ENCODE results near the gene P4HA2. TPM values are rescaled to one million over a fixed set of nuclear protein-coding genes. Genes with fewer than 3 reads are reported as not detected.

Gene P4HA2
- total RNA-seq, 2 donors from 2014 or later: 60.5 to 65.4 TPM

GRCh38 chr5:132258102-132259068, 30.7 kb upstream of the P4HA2 start:
- DNase-seq (ENCODE audit: low spot score): peak; percentile 74
- Histone ChIP-seq H3K27me3 (no peaks in the 10 kb centered on the region), H3K4me1 (peaks cover 0 to 85% of the 10 kb centered on the region in 2 donors), H3K9me3 (no peaks in the 10 kb centered on the region), H3K4me3 (peak overlapping the region; percentile 68 to 72), H3K27ac (peak overlapping the region; percentile 93), H3K36me3 (peaks cover 3% of the 10 kb centered on the region)
- no peak for TF ChIP-seq CTCF (IDR thresholded peaks at IDR 0.05)

- H3K9me3 ChIP-seq: no peaks in the 10 kb centered on the region
- peaks cover under 1% of the 10 kb centered on the region for H3K36me3 ChIP-seq
- no peak for DNase-seq (ENCODE audit: low spot score)
- peak within 1 kb of the TSS; percentile 93 for H3K27ac ChIP-seq
- TF ChIP-seq CTCF (IDR thresholded peaks at IDR 0.05): no peak
- H3K4me3 ChIP-seq: peak within 1 kb of the TSS; percentile 68 to 72
- H3K27me3 ChIP-seq: no peaks in the 10 kb centered on the region
- peaks cover 0 to 76% of the 10 kb centered on the region in 2 donors for H3K4me1 ChIP-seq
These were observed 29.8 kb upstream of the P4HA2 start, which contains the start of gene PDLIM4 for GRCh38 chr5:132257131-132258101. PDLIM4 (plus strand) TSS chr5:132257696; CDS start chr5:132257735, 39 bp downstream.

GRCh38 chr5:132256783-132257130, 29.1 kb upstream of the P4HA2 start:
- peak overlapping the region in 1 of 2 donors; percentile 68 for H3K4me3 ChIP-seq
- TF ChIP-seq CTCF (IDR thresholded peaks at IDR 0.05): no peak

GRCh38 chr5:132256086-132256782, 28.6 kb upstream of the P4HA2 start:
- TF ChIP-seq CTCF (IDR thresholded peaks at IDR 0.05): no peak
- Histone ChIP-seq H3K9me3 (no peaks in the 10 kb centered on the region), H3K27me3 (no peaks in the 10 kb centered on the region), H3K4me1 (peaks cover 0 to 64% of the 10 kb centered on the region in 2 donors), H3K4me3 (no peak overlapping the region), H3K27ac (no peak overlapping the region), H3K36me3 (no peaks in the 10 kb centered on the region)
- no peak for DNase-seq (ENCODE audit: low spot score)

More at GRCh38 chr5:132256783-132257130, 29.1 kb upstream of the P4HA2 start:
- Histone ChIP-seq H3K27me3 (no peaks in the 10 kb centered on the region), H3K36me3 (no peaks in the 10 kb centered on the region), H3K9me3 (no peaks in the 10 kb centered on the region), H3K4me1 (peaks cover 0 to 69% of the 10 kb centered on the region in 2 donors), H3K27ac (peak overlapping the region in 1 of 2 donors; percentile 93)
- DNase-seq (ENCODE audit: low spot score): no peak
